ENCODE data around the gene DDX10.

DDX10 gene

DNA sequence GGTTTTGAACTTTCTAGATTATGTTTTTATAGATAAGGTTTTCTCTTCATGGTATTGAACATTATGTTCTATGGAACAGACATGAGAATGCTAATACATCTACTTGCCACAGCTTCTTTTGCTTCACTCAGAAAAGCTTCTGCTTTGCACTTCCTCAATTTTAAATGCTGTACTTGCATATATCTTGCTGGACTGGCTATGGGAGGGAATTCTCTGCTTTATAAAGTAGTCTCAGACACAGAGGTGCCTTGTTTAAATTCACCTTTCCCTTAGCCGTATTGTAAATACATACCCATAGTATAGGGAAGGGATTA lies 173.9 kb downstream of the DDX10 start:
- no peak for TF ChIP-seq FOXP2 (optimal IDR thresholded peaks at IDR 0.05; ENCODE audit: control extremely low read depth, extremely low read length, insufficient read depth)
- no peak for TF ChIP-seq POLR2AphosphoS5 (IDR thresholded peaks at IDR 0.05; ENCODE audit: borderline replicate concordance, low read depth, low read length)
- TF ChIP-seq EZH2 (IDR thresholded peaks at IDR 0.05) = no peak
- H3K36me3 ChIP-seq (ENCODE audit: insufficient read depth, low read length) = peaks cover 15% of the 10 kb centered on the region
- no peak for DNase-seq (ENCODE audit: low read depth, low spot score)
- no peaks in the 10 kb centered on the region for H3K9me3 ChIP-seq (ENCODE audit: low read depth, low read length)
- no peak overlapping the region for H3K9ac ChIP-seq (ENCODE audit: insufficient read length)
- H3K4me3 ChIP-seq = no peak overlapping the region
- H3K27ac ChIP-seq = no peak overlapping the region

DNA sequence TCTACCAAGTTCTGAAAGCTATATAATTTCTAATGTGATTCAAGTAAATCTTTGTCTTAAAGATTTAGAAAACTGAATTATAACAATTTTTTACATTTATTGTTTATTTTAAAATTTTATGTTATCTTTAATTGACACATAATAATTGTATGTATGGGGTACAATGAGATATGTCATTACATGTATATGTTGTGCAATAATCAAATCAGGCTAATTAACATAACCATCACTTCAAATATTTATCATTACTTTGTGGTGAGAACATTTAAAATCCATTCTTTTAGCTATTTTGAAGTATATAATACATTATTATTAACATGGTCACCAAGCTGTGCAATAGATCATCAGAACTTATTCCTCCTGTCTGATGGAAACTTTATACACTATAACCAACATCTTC lies 181.1 kb downstream of the DDX10 start:
- no peak overlapping the region for H3K4me3 ChIP-seq
- no peak overlapping the region for H3K27ac ChIP-seq
- DNase-seq (ENCODE audit: low read depth, low spot score) = no peak
- H3K9me3 ChIP-seq (ENCODE audit: low read depth, low read length) = no peaks in the 10 kb centered on the region
- no peak for TF ChIP-seq FOXP2 (optimal IDR thresholded peaks at IDR 0.05; ENCODE audit: control extremely low read depth, extremely low read length, insufficient read depth)
- no peak for TF ChIP-seq POLR2AphosphoS5 (IDR thresholded peaks at IDR 0.05; ENCODE audit: borderline replicate concordance, low read depth, low read length)
- no peak for TF ChIP-seq EZH2 (IDR thresholded peaks at IDR 0.05)
- no peak overlapping the region for H3K9ac ChIP-seq (ENCODE audit: insufficient read length)
- no peaks in the 10 kb centered on the region; the same call in 1 of the 2 replicates for H3K36me3 ChIP-seq (ENCODE audit: insufficient read depth, low read length)

DNA sequence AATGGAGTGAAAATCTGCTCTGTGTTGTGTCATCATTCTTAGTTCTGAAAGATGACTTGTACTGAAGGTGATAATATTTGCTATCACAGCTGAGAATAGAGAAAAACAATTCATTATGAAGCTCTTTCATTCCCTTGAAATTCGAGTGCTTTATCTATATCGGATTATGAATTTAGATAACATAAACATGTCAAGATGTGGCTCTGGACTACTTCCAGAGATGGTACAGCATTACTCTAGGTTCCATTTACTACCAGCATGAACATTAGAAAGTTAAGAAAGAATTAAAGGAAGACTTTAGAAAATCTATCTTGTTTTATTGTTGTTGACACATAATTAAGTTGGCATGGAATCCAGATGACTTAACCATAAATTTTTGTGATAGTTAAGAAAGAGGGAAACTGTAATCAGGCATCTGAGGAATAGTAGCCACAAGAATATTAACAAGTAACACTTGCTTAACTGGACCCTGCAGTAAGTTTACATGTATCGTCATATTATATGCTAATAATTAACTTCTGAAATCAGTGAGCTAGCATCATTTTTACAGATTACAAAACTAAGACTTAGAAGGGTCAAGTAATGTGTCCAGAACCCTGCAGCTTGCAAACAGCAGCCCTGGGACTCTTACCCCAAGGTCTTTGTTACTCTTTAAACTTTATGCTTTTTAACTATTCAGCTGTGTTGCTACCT lies 182.6 kb downstream of the DDX10 start:
- no peak for DNase-seq (ENCODE audit: low read depth, low spot score)
- Histone ChIP-seq H3K9me3 (ENCODE audit: low read depth, low read length) (no peaks in the 10 kb centered on the region), H3K9ac (ENCODE audit: insufficient read length) (no peak overlapping the region), H3K4me3 (no peak overlapping the region), H3K27ac (no peak overlapping the region), H3K36me3 (ENCODE audit: insufficient read depth, low read length) (peaks cover 2% of the 10 kb centered on the region; the same call in 1 of the 2 replicates)
- no peak for TF ChIP-seq POLR2AphosphoS5 (IDR thresholded peaks at IDR 0.05; ENCODE audit: borderline replicate concordance, low read depth, low read length)
- TF ChIP-seq EZH2 (IDR thresholded peaks at IDR 0.05) = no peak
- TF ChIP-seq FOXP2 (optimal IDR thresholded peaks at IDR 0.05; ENCODE audit: control extremely low read depth, extremely low read length, insufficient read depth) = no peak

GRCh38 chr11:108851781-108852180 lies 186.9 kb downstream of the DDX10 start:
- no peak overlapping the region for H3K4me3 ChIP-seq
- peaks cover 3% of the 10 kb centered on the region; the same call in 1 of the 2 replicates for H3K36me3 ChIP-seq (ENCODE audit: insufficient read depth, low read length)
- DNase-seq (ENCODE audit: low read depth, low spot score) = no peak
- no peaks in the 10 kb centered on the region for H3K9me3 ChIP-seq (ENCODE audit: low read depth, low read length)
- H3K27ac ChIP-seq = no peak overlapping the region
- TF ChIP-seq EZH2 (IDR thresholded peaks at IDR 0.05) (no peak), FOXP2 (optimal IDR thresholded peaks at IDR 0.05; ENCODE audit: control extremely low read depth, extremely low read length, insufficient read depth) (no peak), POLR2AphosphoS5 (IDR thresholded peaks at IDR 0.05; ENCODE audit: borderline replicate concordance, low read depth, low read length) (no peak)
- H3K9ac ChIP-seq (ENCODE audit: insufficient read length) = no peak overlapping the region

DNA sequence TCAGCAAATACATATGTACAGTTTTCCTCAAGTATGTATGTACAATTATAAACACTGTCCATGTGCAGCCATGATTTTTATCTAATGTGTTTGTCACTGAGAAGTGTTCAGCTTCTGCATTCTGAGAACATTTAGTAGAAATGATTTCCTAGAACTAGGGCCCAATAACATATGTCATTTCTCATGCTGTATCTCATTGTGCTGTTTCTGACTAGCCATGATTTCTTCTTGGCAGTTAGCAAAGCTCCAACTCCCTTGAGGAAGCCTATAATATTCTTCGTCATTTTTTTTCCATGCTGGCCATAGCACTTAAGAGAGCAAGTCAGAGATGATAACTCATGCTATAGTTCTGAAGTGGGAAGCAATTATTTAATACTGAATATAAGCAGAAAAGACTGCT lies 187.8 kb downstream of the DDX10 start:
- no peak for TF ChIP-seq POLR2AphosphoS5 (IDR thresholded peaks at IDR 0.05; ENCODE audit: borderline replicate concordance, low read depth, low read length)
- no peak for TF ChIP-seq EZH2 (IDR thresholded peaks at IDR 0.05)
- TF ChIP-seq FOXP2 (optimal IDR thresholded peaks at IDR 0.05; ENCODE audit: control extremely low read depth, extremely low read length, insufficient read depth) = no peak
- Histone ChIP-seq H3K9ac (ENCODE audit: insufficient read length) (no peak overlapping the region), H3K36me3 (ENCODE audit: insufficient read depth, low read length) (peaks cover 3% of the 10 kb centered on the region; the same call in 1 of the 2 replicates), H3K9me3 (ENCODE audit: low read depth, low read length) (no peaks in the 10 kb centered on the region), H3K27ac (peak overlapping the region; percentile 85; the same call in 1 of the 2 replicates), H3K4me3 (0 out of 2 replicates have a peak overlapping the region, but pooled peaks have one; percentile 17)
- no peak for DNase-seq (ENCODE audit: low read depth, low spot score)

GRCh38 chr11:108853151-108853550 lies 188.3 kb downstream of the DDX10 start:
- no peak for TF ChIP-seq POLR2AphosphoS5 (IDR thresholded peaks at IDR 0.05; ENCODE audit: borderline replicate concordance, low read depth, low read length)
- TF ChIP-seq FOXP2 (optimal IDR thresholded peaks at IDR 0.05; ENCODE audit: control extremely low read depth, extremely low read length, insufficient read depth) = no peak
- TF ChIP-seq EZH2 (IDR thresholded peaks at IDR 0.05) = no peak
- H3K36me3 ChIP-seq (ENCODE audit: insufficient read depth, low read length) = peaks cover 3% of the 10 kb centered on the region; the same call in 1 of the 2 replicates
- H3K27ac ChIP-seq = peak overlapping the region; percentile 85; the same call in 1 of the 2 replicates
- no peak overlapping the region for H3K9ac ChIP-seq (ENCODE audit: insufficient read length)
- 0 out of 2 replicates have a peak overlapping the region, but pooled peaks have one; percentile 17 for H3K4me3 ChIP-seq
- no peak for DNase-seq (ENCODE audit: low read depth, low spot score)
- no peaks in the 10 kb centered on the region for H3K9me3 ChIP-seq (ENCODE audit: low read depth, low read length)

DNA sequence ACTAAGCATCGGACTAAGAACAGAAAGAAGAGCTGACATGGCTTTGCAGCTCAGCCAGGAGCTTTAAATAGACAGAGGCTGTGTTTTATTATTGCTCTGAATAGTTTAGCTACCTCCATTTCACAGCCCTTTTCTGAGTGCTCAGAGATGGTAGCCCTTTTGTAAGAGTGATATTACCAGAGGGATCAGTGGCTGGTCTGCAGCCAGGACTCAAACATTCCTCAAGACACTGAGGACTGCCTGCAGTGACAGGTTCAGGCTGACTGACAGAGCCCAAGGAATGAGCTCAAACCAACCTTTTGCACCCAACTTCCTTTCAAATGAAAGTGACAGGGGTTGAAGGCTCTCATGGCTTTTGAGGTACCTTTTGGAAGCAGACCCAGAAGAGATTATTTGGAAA lies 189.0 kb downstream of the DDX10 start:
- H3K36me3 ChIP-seq (ENCODE audit: insufficient read depth, low read length) = peaks cover 3% of the 10 kb centered on the region; the same call in 1 of the 2 replicates
- H3K4me3 ChIP-seq = no peak overlapping the region
- no peak overlapping the region for H3K9ac ChIP-seq (ENCODE audit: insufficient read length)
- DNase-seq (ENCODE audit: low read depth, low spot score) = no peak
- TF ChIP-seq POLR2AphosphoS5 (IDR thresholded peaks at IDR 0.05; ENCODE audit: borderline replicate concordance, low read depth, low read length) = no peak
- TF ChIP-seq FOXP2 (optimal IDR thresholded peaks at IDR 0.05; ENCODE audit: control extremely low read depth, extremely low read length, insufficient read depth) = no peak
- TF ChIP-seq EZH2 (IDR thresholded peaks at IDR 0.05) = no peak
- H3K9me3 ChIP-seq (ENCODE audit: low read depth, low read length) = no peaks in the 10 kb centered on the region
- peak overlapping the region; percentile 85 for H3K27ac ChIP-seq

- no peaks in the 10 kb centered on the region for H3K9me3 ChIP-seq (ENCODE audit: low read depth, low read length)
- no peak for TF ChIP-seq POLR2AphosphoS5 (IDR thresholded peaks at IDR 0.05; ENCODE audit: borderline replicate concordance, low read depth, low read length)
- TF ChIP-seq EZH2 (IDR thresholded peaks at IDR 0.05) = no peak
- no peak for TF ChIP-seq FOXP2 (optimal IDR thresholded peaks at IDR 0.05; ENCODE audit: control extremely low read depth, extremely low read length, insufficient read depth)
- H3K36me3 ChIP-seq (ENCODE audit: insufficient read depth, low read length) = peaks cover 3% of the 10 kb centered on the region; the same call in 1 of the 2 replicates
- H3K4me3 ChIP-seq = no peak overlapping the region
- DNase-seq (ENCODE audit: low read depth, low spot score) = no peak
- H3K9ac ChIP-seq (ENCODE audit: insufficient read length) = no peak overlapping the region
- no peak overlapping the region for H3K27ac ChIP-seq
These were observed 189.5 kb downstream of the DDX10 start for GRCh38 chr11:108854346-108854745.
